C4-2B (cell line): ENCODE measurements around the gene GOLGA8O.
"Not testable (repeated sequence)": the region's sequence is repeated elsewhere in the genome, so short reads cannot be mapped to it uniquely, and the experiment has no call there.

ENCODE experiments used
- CTCF ChIP-seq: fragments of 450-650 bp; conservative IDR thresholded peaks from 2 replicates; pipeline ENCODE4 v1.5.1; 2017; ENCODE audit warnings: mild to moderate bottlenecking
- ZFX ChIP-seq: fragments of 450-650 bp; IDR thresholded peaks from 2 replicates; pipeline ENCODE4 v1.6.1; 2017

DNA sequence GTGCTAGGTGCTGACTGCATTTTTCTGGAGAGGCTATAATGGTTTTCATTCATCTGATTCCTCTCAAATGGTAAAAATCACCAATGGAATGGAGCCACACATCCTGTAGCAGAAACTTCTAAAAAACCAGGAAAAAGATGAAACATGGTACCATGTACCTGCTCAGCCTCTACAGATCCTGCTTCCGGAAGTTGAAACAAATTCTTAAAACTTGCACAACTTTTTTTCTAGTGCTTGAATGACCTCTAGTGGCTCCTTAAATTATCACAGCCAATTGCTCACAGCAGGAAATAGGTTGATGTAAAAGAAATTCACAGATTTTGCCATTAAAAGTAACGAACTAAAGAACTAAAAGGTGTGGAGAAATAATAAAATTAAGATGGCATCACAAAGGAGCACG, 47.5 kb downstream of the GOLGA8O start:
- not testable (repeated sequence) for TF ChIP-seq CTCF, ZFX
